ENCODE data around the gene DYNLRB1.
A peak's percentile ranks its signal among the peaks of the same experiment; 100 is the strongest.
"Not testable (repeated sequence)": the region's sequence is repeated elsewhere in the genome, so short reads cannot be mapped to it uniquely, and the experiment has no call there.

DYNLRB1 gene

GRCh38 chr20:34516247-34517113, at the start of gene DYNLRB1:
DYNLRB1 (plus strand) TSS chr20:34516422; CDS start chr20:34516459, 37 bp downstream.
- peak; percentile 84 for DNase-seq (ENCODE audit: extremely low read depth, low read depth)
- TF ChIP-seq CTCF (IDR thresholded peaks at IDR 0.05; ENCODE audit: low read depth, low read length, missing control alignments), result no peak
- peak within 1 kb of the TSS; percentile 59 for H3K4me3 ChIP-seq (replicated peaks; ENCODE audit: low read depth, low read length)

GRCh38 chr20:34468951-34469350, 47.3 kb upstream of the DYNLRB1 start:
- DNase-seq (ENCODE audit: extremely low read depth, low read depth), result no peak
- no peak overlapping the region for H3K4me3 ChIP-seq (replicated peaks; ENCODE audit: low read depth, low read length)
- TF ChIP-seq CTCF (IDR thresholded peaks at IDR 0.05; ENCODE audit: low read depth, low read length, missing control alignments), result no peak

GRCh38 chr20:34472246-34472925, 43.8 kb upstream of the DYNLRB1 start:
- no peak for TF ChIP-seq CTCF (IDR thresholded peaks at IDR 0.05; ENCODE audit: low read depth, low read length, missing control alignments)
- H3K4me3 ChIP-seq (replicated peaks; ENCODE audit: low read depth, low read length), result no peak overlapping the region
- peak; percentile 56 for DNase-seq (ENCODE audit: extremely low read depth, low read depth)

GRCh38 chr20:34473262-34473883, 42.8 kb upstream of the DYNLRB1 start:
- DNase-seq (ENCODE audit: extremely low read depth, low read depth), result peak; percentile 25
- no peak overlapping the region for H3K4me3 ChIP-seq (replicated peaks; ENCODE audit: low read depth, low read length)
- TF ChIP-seq CTCF (IDR thresholded peaks at IDR 0.05; ENCODE audit: low read depth, low read length, missing control alignments), result peak; percentile 54

- peak; percentile 32 for TF ChIP-seq CTCF (IDR thresholded peaks at IDR 0.05; ENCODE audit: low read depth, low read length, missing control alignments)
- DNase-seq (ENCODE audit: extremely low read depth, low read depth), result no peak
- H3K4me3 ChIP-seq (replicated peaks; ENCODE audit: low read depth, low read length), result no peak overlapping the region
Measured at GRCh38 chr20:34475979-34476736, 40.1 kb upstream of the DYNLRB1 start.

GRCh38 chr20:34479627-34480026, 36.6 kb upstream of the DYNLRB1 start:
- H3K4me3 ChIP-seq (replicated peaks; ENCODE audit: low read depth, low read length), result no peak overlapping the region
- TF ChIP-seq CTCF (IDR thresholded peaks at IDR 0.05; ENCODE audit: low read depth, low read length, missing control alignments), result no peak

GRCh38 chr20:34482154-34482553, 34.1 kb upstream of the DYNLRB1 start:
- not testable (repeated sequence) for DNase-seq (ENCODE audit: extremely low read depth, low read depth); H3K4me3 ChIP-seq (replicated peaks; ENCODE audit: low read depth, low read length)

More at GRCh38 chr20:34479627-34480026, 36.6 kb upstream of the DYNLRB1 start:
- DNase-seq (ENCODE audit: extremely low read depth, low read depth), result no peak

- not testable (repeated sequence) for DNase-seq (ENCODE audit: extremely low read depth, low read depth); H3K4me3 ChIP-seq (replicated peaks; ENCODE audit: low read depth, low read length)
Measured at GRCh38 chr20:34483585-34484220, 32.5 kb upstream of the DYNLRB1 start.
